Activated CD8-positive, alpha-beta memory T cell treated with anti-CD3 and anti-CD28 coated beads, Interleukin-2, amount 50 U/mL, for 4 hours (primary cell): ENCODE results near the gene MEF2C.
"Not testable (repeated sequence)": the region's sequence is repeated elsewhere in the genome, so short reads cannot be mapped to it uniquely, and the experiment has no call there.

Experiments
- DNase-seq: peaks from one replicate; pipeline ENCODE4 v3.0.0-alpha.2; 2020

MEF2C gene

DNA sequence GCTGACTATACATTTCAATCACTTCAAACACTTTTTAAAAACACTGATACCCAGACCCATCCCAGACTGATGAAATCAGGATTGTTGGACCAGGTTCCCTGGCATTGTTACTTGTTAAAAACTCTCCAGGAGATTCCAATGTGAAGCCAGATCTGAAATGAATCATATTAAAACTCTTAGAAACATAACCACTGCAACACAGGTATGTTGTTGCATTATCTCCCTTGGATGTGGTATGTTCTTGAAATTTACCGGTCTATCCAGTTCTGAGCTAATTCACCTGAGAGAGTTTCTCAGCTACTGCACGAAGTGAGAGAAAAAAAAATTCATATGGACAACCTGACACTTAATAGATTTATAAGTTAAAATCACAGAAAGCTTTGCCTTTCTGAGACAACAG, 21.8 kb downstream of the MEF2C start:
- DNase-seq = no peak

DNA sequence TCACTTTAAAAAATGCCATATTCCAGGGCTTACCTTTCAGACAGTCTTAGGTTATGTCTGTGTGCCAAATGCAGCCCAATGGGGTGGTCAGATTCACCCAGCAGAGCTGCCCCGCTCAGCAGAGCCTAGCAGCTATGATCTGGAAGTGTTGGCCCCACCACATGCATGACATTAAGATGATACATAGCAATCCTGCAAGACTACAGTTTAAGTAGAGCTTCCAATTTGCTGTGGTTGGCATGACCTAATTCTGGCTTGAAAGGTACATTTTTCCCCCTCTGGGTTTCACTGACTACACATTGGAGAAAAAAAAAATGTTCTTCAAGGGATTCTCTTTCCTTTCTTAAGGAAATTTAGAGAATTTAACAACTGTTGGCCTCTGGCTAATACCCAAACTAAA, 22.5 kb downstream of the MEF2C start:
- no peak for DNase-seq

DNA sequence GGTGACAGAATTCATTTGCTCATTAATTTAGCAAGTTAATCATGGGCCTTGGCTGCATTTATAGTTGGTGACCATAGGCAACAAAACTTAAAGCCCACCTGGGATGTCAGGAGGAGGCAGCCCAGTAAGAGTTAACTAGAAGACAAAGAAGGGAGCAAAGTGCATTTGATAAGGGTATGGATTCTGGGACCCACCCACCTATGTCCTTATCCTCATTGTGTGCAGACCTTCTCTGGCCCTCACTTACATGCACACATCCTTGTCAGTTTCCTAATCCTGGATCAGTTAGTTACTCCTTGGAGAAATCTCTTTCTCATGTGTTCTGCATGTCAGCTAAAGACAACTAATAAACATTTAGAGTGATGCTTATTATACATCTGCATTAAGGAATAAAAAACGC, 24.6 kb downstream of the MEF2C start:
- no peak for DNase-seq

DNA sequence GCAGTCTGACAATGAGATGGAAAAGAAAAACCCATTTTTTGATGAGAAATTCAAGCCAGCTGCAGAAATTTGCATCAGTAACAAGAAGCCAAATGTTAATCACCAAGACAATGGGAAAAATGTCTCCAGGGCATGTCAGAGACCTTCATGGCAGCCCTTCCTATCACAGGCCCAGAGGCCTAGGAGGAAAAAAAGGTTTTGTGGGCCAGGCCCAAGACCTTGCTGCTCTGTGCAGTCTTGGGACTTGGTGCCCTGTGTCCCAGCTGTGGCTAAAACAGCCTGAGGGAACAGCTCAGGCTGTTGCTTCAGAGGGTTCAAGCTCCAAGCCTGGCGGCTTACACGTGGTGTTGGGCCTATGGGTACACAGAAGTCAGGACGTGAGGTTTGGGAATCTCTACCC, 26.6 kb downstream of the MEF2C start:
- not testable (repeated sequence) for DNase-seq

- DNase-seq = no peak
Observed at GRCh38 chr5:88854769-88855168, 28.2 kb downstream of the MEF2C start.

GRCh38 chr5:88847420-88847819, 35.6 kb downstream of the MEF2C start:
- DNase-seq = no peak

DNA sequence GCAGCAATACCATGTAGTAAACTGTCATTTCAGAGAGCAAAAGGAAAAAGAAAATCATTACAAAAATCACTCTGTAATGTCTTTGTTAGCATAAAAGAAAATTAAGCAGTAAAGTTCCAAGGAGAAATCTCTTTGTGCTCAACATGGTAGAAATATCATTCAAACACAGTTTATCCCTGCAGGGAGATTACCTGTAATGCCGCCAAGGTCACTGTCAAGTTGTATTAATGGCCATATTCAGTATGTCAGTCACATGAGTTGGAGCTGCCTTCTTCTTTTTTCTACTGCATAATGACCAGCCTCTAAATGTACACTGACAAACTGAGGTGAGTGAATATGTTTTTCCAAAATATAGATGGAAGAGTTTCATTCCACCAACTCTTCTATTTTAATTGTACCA, 36.5 kb downstream of the MEF2C start:
- no peak for DNase-seq

- no peak for DNase-seq
Observed at GRCh38 chr5:88845081-88845697, 37.8 kb downstream of the MEF2C start.

GRCh38 chr5:88842784-88843183, 40.2 kb downstream of the MEF2C start:
- DNase-seq = no peak

DNA sequence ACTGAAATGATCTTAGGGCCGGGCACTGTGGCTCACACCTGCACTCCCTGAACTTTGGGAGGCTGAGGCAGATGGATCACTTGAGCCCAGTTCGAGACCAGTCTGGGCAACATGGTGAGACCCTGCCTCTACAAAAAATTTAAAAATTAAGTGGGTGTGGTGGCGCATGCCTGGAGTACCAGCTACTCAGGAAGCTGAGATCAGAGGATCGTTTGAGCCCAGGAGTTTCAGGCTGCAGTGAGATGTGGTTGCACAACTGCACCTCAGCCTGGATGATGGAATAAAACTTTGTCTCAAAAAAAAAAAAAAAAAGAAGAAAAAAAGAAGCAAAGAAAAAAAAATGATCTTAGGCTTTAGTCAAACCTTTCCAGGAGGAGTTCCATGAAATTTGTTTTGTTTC, 41.8 kb downstream of the MEF2C start:
- DNase-seq = no peak

DNA sequence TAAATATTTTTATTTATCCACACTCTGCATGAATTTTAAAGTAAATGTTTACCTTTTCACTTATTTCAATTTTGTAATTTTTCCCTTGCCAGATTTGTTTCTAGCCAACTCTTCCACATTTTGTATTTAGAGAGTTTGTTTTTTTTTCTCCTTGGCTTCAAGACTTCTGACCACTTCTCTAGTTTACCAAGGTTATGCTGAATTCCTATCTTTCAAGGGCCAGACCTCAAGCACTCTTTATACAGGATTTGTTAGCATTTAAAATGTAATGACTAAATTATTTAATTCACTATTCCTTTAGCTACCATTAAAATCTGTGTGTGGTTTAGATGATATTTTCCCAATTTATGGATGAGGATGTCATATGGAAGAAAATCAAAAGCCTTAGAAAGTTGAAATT, 42.5 kb downstream of the MEF2C start:
- no peak for DNase-seq

DNA sequence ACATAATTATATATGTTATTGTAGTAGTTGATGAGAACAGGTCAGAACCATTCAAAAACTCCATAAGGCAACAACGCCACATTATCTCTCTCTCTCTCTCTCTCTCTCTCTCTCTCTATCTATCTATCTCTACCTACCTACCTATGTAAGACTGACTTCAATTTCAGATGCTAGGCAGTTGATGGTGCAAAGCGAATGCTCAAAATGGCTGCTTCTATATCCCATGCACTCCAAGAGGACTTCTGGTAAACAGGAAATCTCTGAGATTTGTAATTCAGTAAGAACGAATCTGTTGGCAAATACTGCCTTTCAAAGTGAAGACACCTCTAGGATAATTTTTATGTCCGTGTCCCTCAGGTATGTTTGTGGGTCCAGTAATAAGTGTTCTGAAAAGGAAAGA, 43.7 kb downstream of the MEF2C start:
- DNase-seq = no peak

- DNase-seq = no peak
Observed at GRCh38 chr5:88838500-88838899, 44.5 kb downstream of the MEF2C start.

- DNase-seq = no peak
Observed at GRCh38 chr5:88837817-88838216, 45.2 kb downstream of the MEF2C start.

GRCh38 chr5:88837222-88837621, 45.8 kb downstream of the MEF2C start:
- DNase-seq = no peak

DNA sequence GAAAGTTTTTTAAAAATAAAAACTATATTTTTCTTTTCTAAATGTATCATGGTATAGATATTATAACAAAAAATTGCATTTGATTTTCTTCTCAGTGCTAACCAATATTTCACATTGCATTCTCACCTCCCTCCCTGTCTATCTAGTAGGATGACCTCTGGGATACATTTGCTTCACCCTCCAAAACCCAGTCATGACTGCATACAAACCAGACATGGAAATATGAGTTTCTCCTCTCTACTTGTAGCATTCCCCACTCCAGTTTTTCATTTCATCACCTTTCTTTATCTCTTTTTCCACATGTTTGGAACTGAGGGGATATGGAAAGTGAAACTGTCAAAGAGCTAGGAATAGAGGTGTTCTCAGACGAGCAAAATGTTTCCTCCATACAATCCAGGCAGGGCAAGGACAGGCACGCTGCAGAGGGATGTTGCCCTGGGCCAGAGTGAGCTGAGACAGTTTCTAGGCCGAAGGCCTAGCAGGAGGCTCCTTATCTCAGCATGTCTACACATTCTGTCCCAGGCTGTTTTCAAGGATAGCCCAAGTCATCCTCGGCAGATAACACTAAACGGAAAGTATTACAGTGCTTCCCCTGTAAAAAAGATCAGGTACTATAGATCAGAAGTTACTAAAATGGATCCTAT, 46.7 kb downstream of the MEF2C start:
- no peak for DNase-seq

DNA sequence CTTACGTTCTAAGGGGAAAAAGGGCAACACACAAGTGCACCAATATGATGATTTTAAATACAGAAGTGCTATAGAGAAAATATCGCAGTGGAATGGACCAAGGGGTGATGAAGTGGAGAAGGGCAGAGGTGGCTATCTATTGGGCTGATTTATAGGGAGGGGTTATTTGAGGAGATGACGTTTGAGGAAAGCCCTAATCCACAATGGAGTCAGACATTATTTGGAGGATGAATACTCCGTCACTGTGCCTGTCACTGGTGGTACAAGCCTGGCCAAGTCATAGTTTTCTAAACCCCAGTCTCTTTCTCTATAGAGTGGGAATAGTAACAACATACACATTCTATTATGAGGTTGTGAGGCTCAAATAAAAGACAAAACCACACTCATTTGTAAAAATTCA, 48.5 kb downstream of the MEF2C start:
- DNase-seq = no peak

GRCh38 chr5:88834131-88834462, 48.9 kb downstream of the MEF2C start:
- no peak for DNase-seq

GRCh38 chr5:88833371-88834130, 49.4 kb downstream of the MEF2C start:
- DNase-seq = peak; percentile 52

- no peak for DNase-seq
Observed at GRCh38 chr5:88831816-88832215, 51.2 kb downstream of the MEF2C start.

GRCh38 chr5:88830567-88830966, 52.4 kb downstream of the MEF2C start:
- no peak for DNase-seq

DNA sequence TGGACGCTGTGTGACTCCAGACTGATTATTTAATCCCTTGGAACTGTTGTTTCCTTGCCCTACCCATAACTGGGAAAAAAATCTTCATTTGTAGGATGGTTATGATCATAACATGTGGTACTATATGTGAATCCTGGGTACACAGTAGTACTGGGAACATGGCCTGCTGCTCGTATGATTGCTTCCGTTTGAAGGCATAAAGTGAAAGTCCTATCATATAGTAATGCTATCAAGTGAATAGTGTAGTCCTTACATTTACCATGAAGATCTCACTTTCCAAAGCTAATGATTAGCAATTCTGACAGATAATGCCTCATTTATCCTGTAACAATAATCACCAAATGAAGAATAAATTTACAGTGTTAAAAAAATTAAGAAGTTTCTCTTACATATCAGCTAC, 53.2 kb downstream of the MEF2C start:
- no peak for DNase-seq

- no peak for DNase-seq
Observed at GRCh38 chr5:88829054-88829453, 53.9 kb downstream of the MEF2C start.

DNA sequence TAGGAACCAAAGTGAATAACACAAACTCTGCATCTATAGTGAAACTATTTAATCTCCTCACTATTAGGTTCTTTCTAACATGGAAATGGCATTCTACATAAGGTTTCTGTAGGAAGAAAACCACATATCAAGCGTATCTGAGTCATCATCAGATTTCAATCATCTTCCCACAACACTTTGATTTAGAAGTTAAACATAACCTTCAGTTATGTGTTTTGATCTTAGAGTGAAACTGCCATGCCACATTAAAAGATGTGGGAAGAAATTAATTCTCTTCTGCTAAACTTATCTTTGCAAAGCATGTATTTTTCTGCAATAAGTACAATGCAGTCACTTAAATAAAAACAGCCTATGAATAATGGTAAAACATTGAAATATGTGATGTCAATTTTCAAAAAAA, 55.0 kb downstream of the MEF2C start:
- DNase-seq = no peak
